ENCODE measurements around the gene IP6K3.

IP6K3 gene

GRCh38 chr6:33686981-33687975 lies 59.4 kb downstream of the IP6K3 start:
- H3K27me3 ChIP-seq (ENCODE audit: low read depth, low read length), result no peaks in the 10 kb centered on the region
- H4K20me1 ChIP-seq (ENCODE audit: insufficient read depth, low read length), result no peaks in the 10 kb centered on the region
- H3K4me3 ChIP-seq (ENCODE audit: low read length), result no peak overlapping the region
- TF ChIP-seq CTCF (IDR thresholded peaks at IDR 0.05; ENCODE audit: low read depth, low read length), result no peak
- TF ChIP-seq EZH2phosphoT487 (IDR thresholded peaks at IDR 0.05; ENCODE audit: low read depth), result no peak
- H2AFZ ChIP-seq (ENCODE audit: low read depth, low read length), result no peak overlapping the region
- no peak overlapping the region for H3K27ac ChIP-seq (ENCODE audit: low read length)
- H3K36me3 ChIP-seq (replicated peaks; ENCODE audit: low read depth, low read length), result no peaks in the 10 kb centered on the region
- H3K4me2 ChIP-seq (ENCODE audit: low read length), result no peak overlapping the region
- H3K4me1 ChIP-seq (ENCODE audit: low read length), result no peaks in the 10 kb centered on the region
- no peaks in the 10 kb centered on the region for H3K79me2 ChIP-seq (ENCODE audit: low read length)
- H3K9ac ChIP-seq (ENCODE audit: low read length), result no peak overlapping the region
- H3K9me3 ChIP-seq (ENCODE audit: insufficient read depth, low read length), result no peaks in the 10 kb centered on the region

- Histone ChIP-seq H3K4me3 (ENCODE audit: low read length) (no peak overlapping the region), H2AFZ (ENCODE audit: low read depth, low read length) (no peak overlapping the region), H3K9me3 (ENCODE audit: insufficient read depth, low read length) (no peaks in the 10 kb centered on the region), H3K36me3 (replicated peaks; ENCODE audit: low read depth, low read length) (no peaks in the 10 kb centered on the region), H3K9ac (ENCODE audit: low read length) (no peak overlapping the region), H4K20me1 (ENCODE audit: insufficient read depth, low read length) (no peaks in the 10 kb centered on the region), H3K27me3 (ENCODE audit: low read depth, low read length) (no peaks in the 10 kb centered on the region), H3K4me2 (ENCODE audit: low read length) (no peak overlapping the region), H3K79me2 (ENCODE audit: low read length) (no peaks in the 10 kb centered on the region), H3K27ac (ENCODE audit: low read length) (no peak overlapping the region), H3K4me1 (ENCODE audit: low read length) (no peaks in the 10 kb centered on the region)
- TF ChIP-seq EZH2phosphoT487 (IDR thresholded peaks at IDR 0.05; ENCODE audit: low read depth) (no peak), CTCF (IDR thresholded peaks at IDR 0.05; ENCODE audit: low read depth, low read length) (no peak)
These were observed 60.3 kb downstream of the IP6K3 start for GRCh38 chr6:33686225-33686924.

GRCh38 chr6:33685411-33686224 lies 61.1 kb downstream of the IP6K3 start:
- no peak overlapping the region for H3K27ac ChIP-seq (ENCODE audit: low read length)
- H3K4me1 ChIP-seq (ENCODE audit: low read length), result no peaks in the 10 kb centered on the region
- no peak overlapping the region for H2AFZ ChIP-seq (ENCODE audit: low read depth, low read length)
- no peaks in the 10 kb centered on the region for H4K20me1 ChIP-seq (ENCODE audit: insufficient read depth, low read length)
- no peak overlapping the region for H3K4me3 ChIP-seq (ENCODE audit: low read length)
- H3K4me2 ChIP-seq (ENCODE audit: low read length), result no peak overlapping the region
- no peaks in the 10 kb centered on the region for H3K27me3 ChIP-seq (ENCODE audit: low read depth, low read length)
- no peaks in the 10 kb centered on the region for H3K36me3 ChIP-seq (replicated peaks; ENCODE audit: low read depth, low read length)
- TF ChIP-seq EZH2phosphoT487 (IDR thresholded peaks at IDR 0.05; ENCODE audit: low read depth) (no peak), CTCF (IDR thresholded peaks at IDR 0.05; ENCODE audit: low read depth, low read length) (no peak)
- no peak overlapping the region for H3K9ac ChIP-seq (ENCODE audit: low read length)
- H3K79me2 ChIP-seq (ENCODE audit: low read length), result no peaks in the 10 kb centered on the region
- H3K9me3 ChIP-seq (ENCODE audit: insufficient read depth, low read length), result no peaks in the 10 kb centered on the region

Data from OCI-LY3 (cell line).